Occipital lobe (tissue), 2 donors: ENCODE measurements around the gene AKAP8L. TPM values are rescaled to one million over a fixed set of nuclear protein-coding genes. Genes with fewer than 3 reads are reported as not detected.

ENCODE experiments used
- DNase-seq: peaks from one replicate; lab custom pipeline; 2025; lab: John Stamatoyannopoulos, UW
- total RNA-seq: library from RNA; depleted of rRNA; stranded (reverse); fragments of >200 nt; gene quantifications from one replicate; pipeline ENCODE4 v1.2.3, GENCODE V29; 2014

The AKAP8L gene
- total RNA-seq, 1 donor from 2014 or later = 59.6 TPM

DNA sequence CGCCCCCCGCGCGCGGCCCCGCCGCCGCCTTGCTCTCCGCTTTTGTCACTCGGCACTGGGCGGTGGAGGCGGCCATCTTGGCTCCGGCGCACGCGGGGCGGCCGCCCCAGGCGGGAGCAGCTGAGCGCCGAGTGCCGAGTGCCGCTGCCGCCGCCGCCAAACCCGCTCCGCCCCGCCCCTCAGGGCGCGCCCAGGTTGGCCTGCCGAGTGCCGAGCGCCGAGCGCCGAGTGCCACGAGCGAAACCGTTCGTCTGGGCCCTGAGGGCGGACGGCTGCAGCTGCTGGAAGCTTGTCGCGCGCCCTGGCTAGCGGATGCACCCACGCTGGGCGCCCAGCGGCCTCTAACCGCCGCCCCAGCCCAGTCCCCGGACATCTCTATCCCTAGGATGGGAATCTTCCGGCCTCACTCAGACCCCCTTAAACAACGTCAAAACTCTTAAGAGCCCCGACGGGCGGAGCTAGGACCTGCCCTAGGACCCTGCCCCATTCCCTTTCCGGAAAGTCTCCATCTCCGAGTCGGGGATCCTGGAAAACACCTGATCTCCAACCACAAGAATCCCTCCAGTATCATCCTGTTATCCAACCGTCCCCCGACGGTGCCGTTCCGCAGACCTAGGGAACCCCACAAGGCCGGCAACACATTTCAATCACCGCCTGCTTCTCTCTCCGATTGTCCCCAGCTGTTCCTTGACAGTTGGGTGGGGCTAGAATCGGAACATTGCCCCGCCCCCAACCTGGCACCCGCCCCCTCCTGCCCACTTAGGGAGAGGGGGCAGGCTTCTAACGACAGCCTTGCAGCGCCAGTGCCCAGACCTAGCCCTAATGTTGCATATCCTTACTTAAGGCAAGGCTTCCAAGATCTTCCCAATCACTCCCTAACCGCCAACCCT is 14.1 kb upstream of the AKAP8L start:
- DNase-seq = peak; percentile 86

DNA sequence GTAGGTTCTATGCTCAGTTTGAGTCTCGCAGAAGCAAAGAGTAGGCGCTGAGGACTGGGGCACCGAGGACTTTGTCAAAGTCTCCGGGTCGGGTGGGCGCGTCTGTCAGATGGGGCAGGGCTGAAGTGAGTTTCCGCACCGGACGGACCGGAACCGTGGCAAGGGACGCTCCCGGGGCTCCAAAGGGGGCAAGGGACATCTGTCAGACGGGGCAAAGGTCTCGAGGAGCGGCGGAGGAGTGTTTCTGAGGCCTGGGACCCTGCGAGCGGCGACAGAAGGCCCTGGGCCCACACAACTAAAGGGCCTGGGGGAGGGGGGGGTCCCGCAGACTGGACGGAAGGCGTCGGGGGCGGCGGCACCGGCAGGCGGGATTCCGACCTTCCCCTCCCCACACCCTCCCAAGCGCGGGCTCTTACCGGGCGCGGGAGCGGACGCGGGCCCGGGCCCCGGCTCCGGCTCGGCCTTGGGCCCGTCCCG is 13.3 kb upstream of the AKAP8L start:
- DNase-seq = no peak

DNA sequence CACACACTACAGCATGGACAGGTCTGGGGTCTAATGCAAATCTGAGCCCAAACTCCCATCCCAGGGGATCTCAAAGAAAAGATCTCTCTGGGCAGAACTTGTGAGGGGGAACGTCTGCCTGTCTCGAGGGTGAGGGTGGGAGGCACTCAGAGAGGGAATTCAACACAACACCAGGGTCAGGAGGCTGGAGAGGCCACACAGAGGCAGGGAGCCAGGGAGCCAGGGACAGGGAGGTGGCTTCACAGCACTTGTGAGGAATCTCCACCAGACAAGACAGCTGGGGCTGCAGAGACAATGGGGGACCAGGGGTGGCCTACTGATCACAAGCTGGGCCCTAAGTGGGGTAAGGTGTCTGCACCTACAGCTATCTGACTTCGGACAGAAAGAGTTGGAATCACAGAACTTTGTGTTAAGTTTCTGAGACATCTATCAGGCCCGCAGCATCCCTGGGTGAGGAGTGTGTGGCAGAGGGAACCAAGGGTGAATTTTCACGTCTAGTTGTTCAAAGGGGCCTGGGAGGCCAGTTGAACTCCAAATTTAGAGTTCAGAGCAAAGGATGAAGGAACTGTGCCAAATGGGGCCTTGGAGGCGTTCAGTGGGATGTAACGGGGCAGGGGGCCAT is 12.7 kb upstream of the AKAP8L start:
- DNase-seq = no peak

DNA sequence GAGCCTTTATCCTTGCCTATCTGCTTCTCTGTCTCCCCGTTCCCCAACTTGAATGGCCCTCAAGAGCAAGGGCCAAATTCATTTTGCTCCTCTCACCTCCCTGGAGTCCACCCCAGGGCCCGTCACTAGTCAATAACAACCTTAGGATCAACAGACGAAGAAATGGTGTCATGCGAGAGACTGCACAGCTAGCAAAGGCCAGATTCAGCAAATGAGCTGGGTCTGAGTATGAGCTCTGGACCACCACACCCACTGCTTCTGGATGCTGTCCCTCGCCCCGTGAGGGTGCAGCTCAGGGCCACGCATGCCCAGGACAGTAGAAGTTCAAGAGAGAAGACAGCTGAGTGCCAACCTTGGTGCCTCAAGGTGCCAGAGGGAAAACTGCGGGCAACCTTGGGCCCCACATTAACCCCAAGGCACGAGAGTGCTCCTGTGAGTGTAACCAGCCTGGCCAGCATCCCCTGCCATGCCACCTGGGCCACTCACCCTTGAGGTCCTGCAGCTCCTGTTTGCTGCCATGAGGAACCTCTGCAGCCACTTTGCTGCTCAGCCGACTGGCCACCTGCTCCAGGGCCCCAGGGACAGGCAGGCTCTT is 11.8 kb upstream of the AKAP8L start:
- no peak for DNase-seq

DNA sequence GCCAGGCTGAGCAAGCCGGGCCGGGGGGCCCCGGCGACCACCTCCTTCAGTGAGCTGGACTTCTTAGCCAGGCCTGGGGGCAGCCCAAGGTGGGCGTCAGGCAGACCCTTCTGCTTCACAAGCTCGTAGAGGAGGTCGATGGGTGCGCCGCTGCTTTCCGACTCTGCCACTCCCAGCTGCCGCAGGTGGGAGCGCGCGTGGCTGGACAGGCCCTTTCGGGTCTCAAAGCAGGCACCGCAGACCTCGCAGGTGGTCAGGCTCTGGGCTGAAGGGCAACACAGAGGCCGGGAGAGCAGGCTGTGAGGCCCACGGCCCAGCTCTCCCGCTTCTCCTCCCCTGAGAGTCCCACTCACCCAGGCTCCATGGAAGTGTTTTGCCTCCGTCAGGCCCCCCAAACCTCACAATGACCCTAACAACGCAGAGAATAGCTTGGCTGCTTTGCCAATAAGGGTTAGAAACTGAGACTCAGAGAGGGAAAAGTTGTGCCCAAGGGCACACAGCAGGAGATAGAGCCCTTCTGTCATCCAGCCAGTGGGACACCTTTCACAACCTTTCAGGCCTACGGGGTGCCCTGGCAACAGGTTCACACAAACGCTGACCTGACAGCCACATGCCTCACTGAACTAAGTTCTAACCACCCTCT is 11.2 kb upstream of the AKAP8L start:
- no peak for DNase-seq

DNA sequence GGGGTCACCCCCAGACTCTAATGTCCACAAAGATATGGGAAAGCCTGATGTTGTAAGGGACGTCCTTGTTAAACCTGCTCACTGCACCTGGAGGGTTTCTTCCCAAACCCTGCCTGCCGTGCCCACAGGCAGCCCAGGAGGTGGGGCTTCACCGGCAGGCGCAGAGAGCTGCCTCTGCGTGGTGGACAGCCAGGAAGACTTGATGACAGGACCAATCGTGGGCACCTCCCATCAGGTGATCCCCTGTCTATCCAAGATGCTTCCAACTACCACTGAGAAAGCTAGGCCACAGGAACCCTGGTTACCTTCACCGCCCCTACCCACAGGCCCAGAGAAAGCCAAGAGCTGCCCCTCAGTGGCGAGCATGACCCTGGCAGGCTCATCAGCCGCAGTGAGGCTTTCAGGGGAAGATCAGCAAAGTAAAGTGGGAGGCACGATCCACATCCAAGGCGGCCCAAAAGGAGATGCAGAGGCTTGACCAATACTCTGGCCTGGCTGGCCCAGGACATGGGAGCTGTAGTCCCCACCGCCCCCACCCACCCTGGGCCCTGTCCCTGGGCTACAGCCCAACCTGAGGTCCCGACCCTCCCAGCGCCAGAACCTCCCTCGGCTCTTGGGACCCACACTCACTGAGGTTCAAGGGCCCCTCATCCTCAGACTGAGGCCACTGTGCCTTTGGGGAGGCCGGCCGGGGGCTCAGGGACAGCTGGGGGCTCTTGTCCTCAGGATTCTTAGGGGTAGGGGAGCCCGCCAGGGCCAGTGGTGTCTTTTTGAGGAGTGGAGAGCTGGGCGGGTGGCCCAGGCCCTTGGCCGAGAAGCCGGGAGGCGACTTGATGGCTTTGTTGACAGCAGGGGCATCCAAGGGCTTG is 10.4 kb upstream of the AKAP8L start:
- no peak for DNase-seq

DNA sequence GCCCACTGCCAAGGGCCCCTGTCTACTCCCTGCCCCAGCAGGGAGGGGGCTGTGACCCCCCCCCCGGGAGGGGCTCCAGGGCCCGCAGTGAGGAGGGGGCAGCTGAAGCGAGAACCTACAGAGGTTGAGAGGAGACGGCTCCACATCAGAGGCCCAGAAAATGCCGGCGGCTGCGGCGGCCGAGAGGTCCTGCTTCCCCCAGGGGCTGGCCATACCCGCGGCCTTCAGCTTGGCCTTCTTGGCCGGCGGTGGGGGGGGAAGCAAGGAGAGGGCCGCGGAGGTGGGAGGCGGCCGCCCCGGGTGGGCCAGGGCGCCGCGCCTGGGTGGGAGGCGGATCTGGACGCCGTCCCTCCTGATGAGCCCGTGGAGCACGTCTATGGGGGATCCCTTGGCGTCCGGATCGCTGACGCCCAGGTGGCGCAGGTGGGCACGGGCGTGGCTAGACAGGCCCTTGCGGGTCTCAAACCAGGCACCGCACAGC is 9.2 kb upstream of the AKAP8L start:
- no peak for DNase-seq

DNA sequence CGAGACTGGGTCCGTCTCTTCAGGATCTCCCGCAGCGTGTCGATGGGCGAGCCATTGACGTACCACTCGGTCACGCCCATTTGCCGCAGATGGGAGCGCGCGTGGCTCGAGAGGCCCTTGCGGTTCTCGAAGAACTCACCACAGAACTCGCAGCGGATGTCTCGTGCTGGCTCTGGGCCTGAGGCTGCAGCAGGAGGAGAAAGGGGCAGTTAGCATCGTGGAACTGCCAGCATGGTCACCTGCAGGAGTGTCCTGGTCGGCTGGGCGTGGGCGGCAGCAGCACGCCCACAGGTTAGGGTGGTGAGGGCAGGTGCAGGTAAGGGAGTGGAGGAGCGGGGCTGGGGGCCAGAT is 8.5 kb upstream of the AKAP8L start:
- no peak for DNase-seq

DNA sequence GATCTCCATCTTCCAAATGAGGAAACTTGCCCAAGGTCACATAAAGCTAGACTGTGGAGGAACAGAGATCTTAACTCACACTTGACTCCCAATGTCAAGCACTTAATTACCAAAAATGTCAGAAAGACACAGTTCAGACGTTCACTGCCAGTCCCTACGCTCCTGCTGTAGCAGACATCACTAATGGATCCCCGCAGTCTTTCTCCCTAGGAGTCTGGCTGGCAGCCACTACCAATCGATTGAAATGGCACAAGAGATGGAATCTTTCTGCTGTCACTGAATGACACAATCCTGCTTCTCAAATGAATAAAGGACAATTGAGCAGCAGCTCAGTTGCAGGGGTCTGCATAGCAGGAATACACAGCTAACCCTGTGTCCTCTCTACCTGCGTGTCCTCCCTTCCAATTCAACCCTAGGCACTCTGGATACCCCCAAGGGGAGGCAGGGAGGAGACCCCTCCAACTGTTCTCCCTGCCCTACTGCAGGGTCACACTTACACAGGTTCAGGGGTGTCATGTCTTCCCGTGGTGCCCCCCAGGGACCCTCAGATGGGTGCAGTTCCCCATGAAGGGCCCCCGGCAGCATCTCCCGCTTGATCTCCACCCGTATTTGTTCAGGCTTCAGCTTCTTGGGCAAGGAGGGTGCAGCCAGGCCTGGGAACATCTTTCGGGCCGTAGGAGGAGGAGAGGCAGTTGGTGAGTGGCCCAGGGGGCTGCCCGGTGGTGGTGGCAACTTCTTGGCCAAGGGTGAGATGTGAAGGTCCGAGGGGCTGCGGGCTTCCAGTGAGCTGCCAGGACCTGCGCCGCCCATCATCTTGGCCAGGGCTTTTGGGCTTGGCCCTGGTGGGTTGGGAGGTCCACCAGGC is 7.9 kb upstream of the AKAP8L start:
- no peak for DNase-seq

DNA sequence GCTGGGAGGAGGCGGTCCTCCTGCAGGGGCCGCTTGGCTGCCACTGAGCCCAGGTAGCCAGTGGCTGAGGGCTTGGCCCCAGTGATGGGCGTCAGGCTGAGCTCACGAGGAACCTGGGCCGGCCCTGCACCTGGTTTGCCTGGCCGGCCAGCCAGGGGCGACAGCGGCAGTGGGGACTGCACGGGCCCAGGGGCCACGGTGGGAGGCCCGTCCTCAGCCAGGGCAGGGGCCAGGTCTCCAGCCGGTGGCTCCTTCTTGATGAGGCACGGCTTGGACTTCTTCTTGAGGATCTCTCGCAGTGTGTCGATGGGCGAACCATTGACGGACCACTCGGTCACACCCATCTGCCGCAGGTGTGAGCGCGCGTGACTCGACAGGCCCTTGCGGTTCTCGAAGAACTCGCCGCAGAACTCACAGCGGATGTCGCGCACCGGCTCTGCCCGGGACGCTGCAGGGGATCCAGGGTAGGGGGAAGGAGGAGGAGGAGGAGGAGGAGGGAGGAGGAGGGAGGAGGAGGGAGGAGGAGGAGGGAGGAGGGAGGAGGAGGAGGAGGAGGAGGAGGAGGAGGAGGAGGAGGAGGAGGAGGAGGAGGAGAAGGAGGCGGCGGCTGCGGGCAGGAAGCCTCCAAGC is 6.6 kb upstream of the AKAP8L start:
- no peak for DNase-seq

DNA sequence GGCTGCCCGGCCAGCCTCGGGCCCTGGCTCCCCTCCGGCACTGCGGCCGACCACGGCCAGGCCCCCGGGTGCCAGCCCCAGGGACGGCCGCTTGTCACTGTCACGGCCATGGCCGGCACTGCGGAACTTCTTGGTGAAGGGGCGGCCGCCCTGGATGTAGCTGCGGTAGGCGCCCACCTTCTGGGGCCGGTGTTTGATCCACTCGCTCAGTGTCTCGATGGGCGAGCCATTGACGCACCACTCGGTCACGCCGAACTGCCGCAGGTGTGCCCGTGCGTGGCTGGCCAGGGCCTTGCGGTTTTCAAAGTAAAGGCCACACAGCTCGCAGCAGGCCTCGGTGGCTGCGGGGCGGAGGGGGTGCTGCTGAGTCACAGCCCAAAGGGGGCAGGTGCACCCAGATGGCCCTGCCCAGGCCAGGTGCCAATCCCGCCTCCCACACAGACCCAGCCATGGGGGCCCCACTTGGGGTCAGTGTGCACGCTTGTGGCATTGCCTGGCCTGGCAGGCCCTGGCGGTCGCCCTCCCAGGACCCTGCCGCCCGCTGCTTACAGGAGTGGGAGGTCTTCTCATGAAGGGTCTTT is 6.0 kb upstream of the AKAP8L start:
- DNase-seq = no peak

DNA sequence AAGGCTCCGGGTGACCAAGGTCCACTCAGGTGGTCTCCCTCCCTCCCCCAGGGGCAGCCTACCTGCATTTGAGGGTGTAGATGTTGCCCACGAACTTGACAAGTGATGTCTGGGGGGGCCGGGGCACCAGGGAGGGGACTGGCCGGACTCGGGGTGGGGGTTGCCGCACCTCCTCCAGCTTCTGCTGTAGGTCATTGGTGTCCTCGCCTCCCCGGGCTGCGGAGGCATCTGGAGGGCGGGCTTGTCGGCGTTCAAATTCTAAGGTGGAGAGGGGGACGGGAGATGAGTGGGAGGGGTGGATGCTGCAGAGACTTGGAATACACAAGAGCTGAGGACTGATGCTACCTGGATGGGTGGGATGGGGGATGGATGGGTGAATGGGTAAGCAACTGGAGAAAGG is 5.3 kb upstream of the AKAP8L start:
- DNase-seq = no peak

DNA sequence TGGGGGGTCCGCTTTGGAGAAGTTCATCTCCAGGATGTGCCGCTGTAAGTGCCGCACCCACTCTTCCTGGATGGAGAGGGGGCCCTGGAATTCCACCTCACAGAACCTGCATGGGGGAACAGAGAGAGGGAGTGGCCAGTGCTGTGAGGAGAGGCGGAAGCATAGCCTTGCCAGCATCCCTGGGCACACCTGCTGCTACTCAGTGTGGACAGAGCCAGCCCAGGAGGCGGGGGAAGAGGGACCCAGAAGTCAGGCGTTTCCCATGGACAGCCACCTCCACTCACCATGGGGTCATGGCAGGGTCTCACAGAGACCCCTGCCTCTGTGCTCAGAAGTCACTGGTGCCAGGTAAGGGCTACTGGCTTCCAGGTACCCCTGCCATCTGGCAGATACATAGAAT is 4.3 kb upstream of the AKAP8L start:
- DNase-seq = no peak

DNA sequence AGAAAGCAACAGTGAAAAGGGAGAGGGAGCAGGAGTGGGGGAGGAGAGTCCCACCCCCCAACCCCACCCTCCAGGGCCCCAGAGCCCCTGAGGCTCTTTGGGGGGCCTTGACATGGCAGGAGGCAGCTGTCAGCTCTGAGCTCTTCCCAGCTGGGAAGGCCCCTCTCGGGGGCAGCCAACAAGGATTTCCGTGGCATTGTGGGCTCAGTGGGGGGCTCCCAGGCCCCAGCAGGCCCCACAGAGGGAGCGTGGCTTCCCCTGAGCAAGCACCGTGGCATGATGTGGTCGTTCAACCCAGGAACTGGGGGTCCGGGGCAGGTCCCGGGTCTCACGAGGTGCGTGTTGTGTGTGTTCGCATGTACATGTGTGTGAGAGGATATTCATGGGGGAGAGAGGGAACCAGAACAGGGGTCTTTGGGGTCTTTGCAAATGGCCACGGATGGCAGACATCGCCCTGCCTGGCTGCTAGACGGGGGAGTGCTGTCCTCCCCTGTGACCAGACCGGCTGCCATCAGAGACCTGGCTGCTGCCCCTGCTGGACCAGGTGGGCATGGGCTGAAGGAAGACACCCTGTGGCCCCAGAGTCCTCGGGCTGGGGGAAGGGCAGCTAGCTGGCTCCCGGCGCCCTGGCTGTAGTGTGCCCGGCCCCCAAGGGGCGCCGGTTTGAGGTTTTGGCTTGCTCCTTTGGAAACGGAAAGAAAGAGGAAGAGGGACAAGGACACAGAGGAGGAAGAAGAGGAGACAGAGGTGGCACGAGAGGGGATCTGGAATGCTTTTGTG is 3.7 kb upstream of the AKAP8L start:
- no peak for DNase-seq

DNA sequence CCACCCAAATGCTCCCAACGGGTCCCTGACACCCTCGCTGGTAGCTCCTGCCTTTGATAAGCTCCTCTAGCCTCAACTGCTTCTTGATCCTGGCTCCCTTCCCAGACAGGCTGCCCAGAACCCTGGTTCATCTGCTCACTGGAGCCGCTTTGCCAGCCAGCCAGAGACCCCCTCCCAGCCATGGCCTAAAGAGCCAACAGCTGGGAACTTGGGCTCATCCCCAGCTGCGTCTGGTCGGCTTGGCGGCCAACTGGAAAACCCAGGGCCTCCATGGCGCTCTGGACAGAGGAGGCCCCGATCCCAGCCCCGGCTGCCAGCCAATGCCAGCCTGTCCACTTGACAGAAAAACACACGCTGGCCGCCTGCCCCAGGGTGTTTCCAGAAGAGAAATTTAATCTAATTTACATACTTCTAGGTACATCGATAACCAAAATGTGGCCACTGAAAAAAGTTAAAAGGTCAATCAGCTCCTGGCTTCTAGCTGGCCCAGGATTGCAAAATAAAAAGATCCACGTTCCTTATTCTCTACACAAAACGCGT is 3.0 kb upstream of the AKAP8L start:
- peak; percentile 61 for DNase-seq

DNA sequence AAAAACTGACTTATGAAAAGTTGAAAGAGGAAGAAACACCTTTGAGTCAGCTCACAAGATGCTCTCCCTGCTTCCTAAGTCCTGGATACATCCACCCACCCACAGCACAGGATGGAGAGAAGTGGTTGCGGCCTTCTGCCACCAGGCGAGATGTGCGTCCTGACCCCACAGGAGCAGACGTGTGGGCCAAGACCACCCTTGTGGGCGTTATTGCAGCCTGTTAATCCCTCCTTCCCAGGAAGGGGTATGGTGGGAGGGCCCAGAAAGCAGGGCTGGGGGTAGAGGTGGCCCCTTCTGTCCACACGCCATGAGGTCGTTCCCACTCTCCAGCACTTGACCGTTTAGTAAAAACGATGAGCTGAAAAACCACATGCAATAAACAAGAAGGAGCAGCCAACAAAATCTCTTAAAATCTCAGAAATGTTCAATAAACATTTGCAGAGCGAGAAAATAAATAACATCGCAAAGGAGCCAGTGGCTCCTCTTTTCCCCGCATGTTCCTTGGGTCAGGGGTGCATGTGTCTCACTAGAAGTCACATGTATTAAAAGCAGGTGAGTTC is 2.4 kb upstream of the AKAP8L start:
- DNase-seq = no peak

DNA sequence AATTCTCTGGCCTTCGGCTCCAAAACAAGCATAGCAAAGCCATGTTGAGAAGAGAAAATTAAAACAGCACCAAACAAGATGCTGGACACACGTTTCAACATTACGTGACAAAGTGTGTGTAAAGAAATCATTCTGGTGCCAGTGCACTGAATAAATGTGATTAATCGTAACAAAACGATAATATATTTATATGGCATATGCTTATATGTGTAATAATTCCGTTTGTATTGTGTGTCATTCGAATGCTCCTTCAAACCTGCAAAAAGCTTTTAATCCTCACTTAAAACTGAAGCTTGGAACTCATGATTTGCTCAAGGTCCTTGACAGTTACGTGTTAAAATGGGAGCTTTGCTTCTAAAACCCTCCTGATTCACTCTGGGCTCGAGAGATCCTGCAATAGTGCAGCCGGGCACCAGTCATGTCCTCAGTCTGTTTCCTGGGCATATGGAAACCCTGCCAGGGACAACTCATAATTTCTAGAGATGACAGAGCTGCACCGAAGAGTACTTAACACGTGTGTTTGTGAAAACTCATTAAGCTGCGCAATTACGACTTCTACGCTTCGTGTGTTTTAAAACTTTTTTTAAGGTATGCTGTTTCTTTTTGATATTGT is 731 bp upstream of the AKAP8L start:
- DNase-seq = no peak
